CD4-positive, alpha-beta T cell treated with Interleukin-15 for 1 hour (primary cell): ENCODE results near the gene PIK3CD.
"Not testable (repeated sequence)": the region's sequence is repeated elsewhere in the genome, so short reads cannot be mapped to it uniquely, and the experiment has no call there.

Experiments used
- DNase-seq: peaks from one replicate; pipeline ENCODE4 v3.0.0-alpha.2; 2020

PIK3CD gene

DNA sequence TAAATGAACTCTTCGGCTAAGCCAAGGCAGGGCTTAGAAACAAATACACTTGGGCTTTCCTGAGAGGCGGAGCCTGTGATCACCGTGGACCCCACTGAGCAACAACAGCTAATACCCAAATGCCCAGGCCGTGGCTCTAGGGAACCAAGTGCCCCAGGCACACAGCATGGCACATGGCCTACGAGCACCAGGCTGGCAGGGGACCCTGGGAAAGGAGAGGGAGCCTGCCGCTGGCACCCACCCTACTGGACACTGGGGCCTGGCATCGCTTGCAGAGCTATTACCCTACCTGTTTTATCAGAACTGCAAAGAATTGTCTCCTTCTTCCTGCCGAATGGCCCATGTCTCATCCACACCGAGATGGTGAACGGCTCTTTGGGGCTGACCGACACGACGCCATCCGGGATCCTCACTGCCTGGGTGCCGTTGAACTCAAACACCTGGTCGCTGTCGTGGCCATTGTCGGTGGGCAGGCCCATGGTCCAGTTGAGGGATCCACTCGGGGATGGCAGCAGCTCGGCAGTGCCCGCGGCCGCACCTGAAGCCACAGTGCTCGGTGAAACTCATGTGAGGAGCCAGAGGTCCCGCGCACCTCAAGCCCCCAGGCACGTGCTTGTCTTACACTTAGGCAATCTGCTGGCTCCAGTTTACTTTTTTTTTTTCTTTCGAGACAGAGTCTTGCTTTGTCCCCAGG, 92.7 kb downstream of the PIK3CD start:
- DNase-seq: no peak

- no peak for DNase-seq
Measured at GRCh38 chr1:9746211-9746610, 94.7 kb downstream of the PIK3CD start.

DNA sequence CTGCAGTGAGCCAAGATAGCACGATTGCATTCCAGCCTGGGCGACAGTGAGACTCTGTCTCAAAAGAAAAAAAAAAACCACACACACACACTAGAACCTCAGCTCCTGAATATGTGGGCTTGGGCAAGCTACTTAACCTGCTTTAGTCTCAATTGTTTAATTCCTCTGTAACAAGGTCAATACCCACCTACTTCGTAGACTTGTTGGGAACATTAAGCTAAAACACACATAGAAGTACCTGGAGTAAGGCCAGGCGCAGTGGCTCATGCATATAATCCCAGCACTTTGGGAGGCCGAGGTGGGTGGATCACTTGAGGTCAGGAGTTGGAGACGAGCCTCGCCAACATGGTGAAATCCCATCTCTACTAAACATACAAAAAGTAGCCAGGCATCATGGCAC, 95.1 kb downstream of the PIK3CD start:
- DNase-seq: no peak

DNA sequence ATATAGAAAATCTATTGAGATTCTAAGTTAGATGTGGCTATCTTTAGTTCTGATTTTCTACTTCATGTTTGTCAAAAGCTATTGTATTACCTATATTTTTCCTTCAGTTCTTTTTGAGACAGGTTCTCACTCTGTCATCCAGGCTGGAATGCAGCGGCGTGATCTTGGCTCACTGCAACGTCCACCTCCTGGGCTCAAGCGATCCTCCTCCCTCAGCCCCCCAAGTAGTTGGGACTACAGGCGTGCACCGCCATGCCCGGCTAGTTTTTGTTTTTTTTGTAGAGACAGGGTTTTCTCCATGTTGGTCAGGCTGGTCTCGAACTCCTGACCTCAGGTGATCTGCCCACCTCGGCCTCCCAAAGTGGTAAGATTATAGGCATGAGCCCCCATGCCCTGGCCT, 96.9 kb downstream of the PIK3CD start:
- not testable (repeated sequence) for DNase-seq

DNA sequence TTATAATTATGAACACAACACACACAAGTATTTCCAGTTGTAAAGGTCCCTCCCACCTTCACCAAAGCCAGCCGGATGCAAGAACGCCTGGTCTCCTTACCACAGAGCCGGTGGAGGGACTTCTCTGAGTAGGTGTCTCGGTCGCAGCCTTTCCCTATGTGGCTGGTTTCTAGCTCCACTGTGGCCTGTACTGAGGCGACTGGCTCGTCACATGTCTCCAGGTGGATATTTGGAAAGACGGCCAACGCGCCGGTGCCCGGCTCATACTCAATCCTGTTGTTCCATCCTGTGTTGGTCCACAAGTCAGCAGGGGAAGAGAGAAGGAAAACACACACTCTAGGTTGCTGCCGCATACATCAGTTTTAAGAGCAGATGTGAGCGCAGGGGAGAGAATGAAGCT, 97.8 kb downstream of the PIK3CD start:
- no peak for DNase-seq

DNA sequence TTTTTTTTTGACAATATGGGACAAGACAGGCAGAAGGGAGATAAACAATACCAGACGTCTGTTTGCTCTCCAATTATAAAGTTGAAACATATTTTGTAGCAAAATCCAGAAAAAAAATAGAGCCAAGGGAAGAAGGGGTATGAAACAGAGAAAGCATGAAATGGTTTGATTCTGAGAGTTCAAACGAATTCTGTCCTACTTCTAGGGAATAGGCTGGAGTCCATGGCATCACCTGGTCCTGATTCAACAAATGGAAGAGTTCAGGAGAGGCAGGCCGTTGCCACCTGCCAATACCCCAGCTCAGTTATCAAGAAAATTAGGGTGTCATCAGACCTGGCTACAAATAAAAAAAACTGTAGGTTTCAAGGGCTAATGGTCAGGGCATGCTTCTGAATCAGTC, 100.4 kb downstream of the PIK3CD start:
- no peak for DNase-seq

GRCh38 chr1:9753121-9753531, 101.6 kb downstream of the PIK3CD start:
- no peak for DNase-seq

GRCh38 chr1:9755441-9755995, 104.0 kb downstream of the PIK3CD start:
- no peak for DNase-seq

DNA sequence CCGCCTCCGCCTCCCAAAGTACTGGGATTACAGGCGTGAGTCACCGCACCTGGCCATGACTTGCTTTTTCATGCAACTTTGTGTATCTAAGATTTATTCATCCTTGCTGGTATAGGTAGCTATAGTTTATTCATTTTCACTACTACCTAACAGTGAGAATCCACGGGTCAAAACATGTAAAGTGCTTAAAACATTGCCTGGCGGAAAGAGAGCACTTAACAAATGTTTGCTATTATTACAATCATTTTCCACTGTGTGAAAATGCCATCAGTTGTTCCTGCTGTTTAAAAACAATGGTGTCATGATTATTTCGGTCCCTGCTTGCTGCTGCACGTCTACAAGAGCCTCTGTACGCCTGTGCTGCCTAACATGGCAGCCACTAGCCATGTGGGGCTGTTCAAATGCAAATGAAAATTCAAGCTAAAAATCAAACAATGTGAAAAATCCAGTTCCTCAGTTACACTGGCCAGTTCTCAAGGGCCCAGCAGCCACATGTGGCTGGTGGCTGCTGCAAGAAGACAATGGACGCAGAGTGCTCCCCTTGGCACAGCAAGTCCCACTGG, 107.1 kb downstream of the PIK3CD start:
- no peak for DNase-seq

GRCh38 chr1:9759939-9760338, 108.4 kb downstream of the PIK3CD start:
- DNase-seq: no peak

DNA sequence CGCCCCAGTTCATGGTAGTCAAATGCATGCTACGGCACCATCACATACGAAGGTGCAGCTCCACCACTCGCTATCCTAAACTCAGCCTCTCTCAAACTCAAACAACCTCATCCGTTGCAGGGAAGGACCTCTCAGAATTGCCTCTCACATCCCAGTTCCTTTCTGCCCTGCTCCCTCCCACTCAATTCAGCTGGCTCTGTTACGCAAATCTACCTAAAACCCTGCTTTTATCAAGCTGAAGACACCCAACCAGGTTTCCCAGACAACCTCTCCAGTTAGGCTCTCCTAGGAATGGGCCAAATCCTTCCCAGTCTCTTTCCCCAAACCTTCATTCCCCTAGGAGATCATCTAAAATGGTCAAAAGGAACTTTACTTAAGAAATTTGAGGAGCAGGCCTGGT, 109.3 kb downstream of the PIK3CD start:
- no peak for DNase-seq

DNA sequence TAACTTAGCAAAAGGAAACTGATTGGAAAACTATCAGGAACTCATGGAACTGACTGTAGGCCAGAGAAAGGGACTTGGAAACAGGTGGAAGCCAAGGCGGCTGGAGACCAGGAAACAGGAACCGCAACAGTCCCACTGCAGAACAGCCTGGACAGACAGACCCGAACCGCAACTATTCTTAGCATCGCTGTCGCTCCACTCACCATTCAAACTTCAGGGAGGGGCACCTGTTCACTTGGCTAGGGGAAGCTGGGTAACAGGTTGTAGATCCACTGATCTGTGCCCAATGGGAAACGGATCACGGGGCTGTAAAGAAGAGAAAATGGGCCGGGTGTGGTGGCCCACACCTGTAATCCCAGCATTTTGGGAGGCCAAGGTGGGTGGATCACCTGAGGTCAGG, 110.3 kb downstream of the PIK3CD start:
- no peak for DNase-seq

GRCh38 chr1:9762446-9762845, 110.9 kb downstream of the PIK3CD start:
- not testable (repeated sequence) for DNase-seq

- DNase-seq: no peak
Measured at GRCh38 chr1:9763914-9764313, 112.4 kb downstream of the PIK3CD start.

GRCh38 chr1:9764550-9764949, 113.0 kb downstream of the PIK3CD start:
- DNase-seq: no peak

DNA sequence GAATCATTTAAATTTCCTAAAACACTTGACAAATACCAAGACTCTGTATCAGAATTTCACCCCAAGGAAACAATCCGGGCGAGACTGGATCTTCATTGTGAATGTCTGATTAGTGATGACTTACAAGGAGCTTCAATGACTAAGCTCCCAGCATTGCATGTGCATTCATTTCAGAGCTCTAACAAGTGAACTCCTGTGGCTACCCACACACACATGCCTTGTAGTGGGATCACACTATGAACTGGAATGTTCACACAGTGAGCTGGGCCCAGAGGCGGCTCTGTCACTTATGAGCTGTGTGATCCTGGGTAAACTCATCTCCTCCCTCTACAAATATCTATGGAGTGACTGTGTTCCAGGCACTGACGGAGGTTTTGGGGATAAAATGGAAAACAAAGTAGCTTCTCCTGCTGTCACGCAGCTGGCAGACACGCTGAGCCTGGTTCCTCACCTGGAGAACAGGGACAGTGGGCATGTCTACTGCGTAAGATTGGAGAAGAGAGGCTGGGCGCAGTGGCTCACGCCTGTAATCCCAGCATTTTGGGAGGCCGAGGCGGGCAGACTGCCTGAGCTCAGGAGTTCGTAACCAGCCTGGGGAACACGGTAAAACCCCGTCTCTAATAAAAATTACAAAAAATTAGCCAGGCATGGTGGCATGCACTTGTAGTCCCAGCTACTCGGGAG, 115.4 kb downstream of the PIK3CD start:
- DNase-seq: no peak

GRCh38 chr1:9767964-9768668, 116.6 kb downstream of the PIK3CD start:
- DNase-seq: no peak

GRCh38 chr1:9768983-9769382, 117.5 kb downstream of the PIK3CD start:
- DNase-seq: no peak

- no peak for DNase-seq
Measured at GRCh38 chr1:9770298-9770697, 118.8 kb downstream of the PIK3CD start.

DNA sequence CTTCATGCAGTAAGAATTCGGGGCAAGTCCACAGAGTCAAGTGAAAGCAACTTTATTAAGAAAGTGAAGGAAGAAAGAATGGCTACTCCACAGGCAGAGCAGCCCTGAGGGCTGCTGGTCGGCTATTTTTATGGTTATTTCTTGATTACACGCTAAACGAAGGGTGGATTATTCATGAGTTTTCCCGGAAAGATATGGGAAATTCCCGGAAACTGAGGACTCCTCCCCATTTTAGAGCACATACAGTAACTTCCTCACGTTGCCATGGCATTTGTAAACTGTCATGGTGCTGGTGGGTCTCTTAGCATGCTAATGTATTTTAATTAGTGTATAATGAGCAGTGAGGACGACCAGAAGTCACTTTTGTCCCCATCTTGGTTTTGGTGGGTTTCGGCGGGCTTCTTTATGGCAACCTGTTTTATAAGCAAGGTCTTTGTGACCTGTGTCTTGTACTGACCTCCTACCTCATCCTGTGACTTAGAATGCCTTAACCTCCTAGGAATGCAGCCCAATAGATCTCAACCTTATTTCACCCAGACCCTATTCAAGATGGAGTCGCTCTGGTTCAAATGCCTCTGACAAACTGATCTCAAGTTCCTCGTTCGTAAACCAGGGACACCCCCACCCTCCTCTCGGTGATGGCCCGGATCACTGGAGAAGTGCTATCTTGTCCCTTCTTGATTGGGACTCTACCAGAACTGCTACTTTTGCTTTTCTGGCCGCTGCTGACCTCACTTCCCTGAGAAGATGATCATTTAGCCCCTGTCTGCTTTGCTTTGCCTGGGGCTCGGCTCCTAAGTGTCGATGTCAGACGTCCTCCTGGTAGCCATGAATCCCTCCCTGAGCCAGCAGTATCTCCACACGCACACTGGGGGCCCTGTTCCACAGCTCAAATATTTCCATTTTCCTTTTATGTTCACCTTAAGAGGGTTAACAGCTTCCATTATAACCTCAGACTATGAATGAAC, 123.5 kb downstream of the PIK3CD start:
- no peak for DNase-seq

GRCh38 chr1:9776685-9777084, 125.2 kb downstream of the PIK3CD start:
- DNase-seq: no peak
